OCI-LY3 (cell line): ENCODE data around the gene PON3.

Experiments used
- EZH2phosphoT487 ChIP-seq: fragments of 200-600 bp; shearing (Covaris generic); IDR thresholded peaks from 2 replicates; pipeline ENCODE4 v1.6.1; 2018; ENCODE audit warnings: antibody characterized with exemption, mixed run types, low read depth
- TF ChIP-seq, protein P1 (sequence below): fragments of 200-600, 300-600 bp; sonication (generic); IDR thresholded peaks from 2 replicates; pipeline ENCODE4 v1.5.1; 2014; ENCODE audit warnings: antibody characterized with exemption, low read length, low read depth

DNA sequence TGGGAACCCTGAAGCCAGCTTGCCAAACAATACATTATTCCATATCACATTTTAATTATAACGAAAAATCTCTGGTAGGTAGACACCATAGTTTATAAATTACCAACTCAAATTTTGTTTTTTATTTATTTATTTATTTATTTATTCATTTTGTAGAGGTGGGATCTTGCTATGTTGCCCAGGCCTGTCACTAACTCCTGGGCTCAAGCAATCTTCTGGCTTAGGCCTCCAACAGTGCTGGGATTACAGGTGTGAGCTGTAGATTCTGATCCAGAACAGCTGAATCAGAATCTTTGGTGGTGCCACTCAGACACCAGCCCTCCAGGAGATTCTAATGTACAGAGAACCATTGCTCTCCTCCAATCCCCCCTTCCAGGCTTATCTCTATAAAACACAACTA lies 37.0 kb upstream of the PON3 start:
- TF ChIP-seq, protein P1, sequence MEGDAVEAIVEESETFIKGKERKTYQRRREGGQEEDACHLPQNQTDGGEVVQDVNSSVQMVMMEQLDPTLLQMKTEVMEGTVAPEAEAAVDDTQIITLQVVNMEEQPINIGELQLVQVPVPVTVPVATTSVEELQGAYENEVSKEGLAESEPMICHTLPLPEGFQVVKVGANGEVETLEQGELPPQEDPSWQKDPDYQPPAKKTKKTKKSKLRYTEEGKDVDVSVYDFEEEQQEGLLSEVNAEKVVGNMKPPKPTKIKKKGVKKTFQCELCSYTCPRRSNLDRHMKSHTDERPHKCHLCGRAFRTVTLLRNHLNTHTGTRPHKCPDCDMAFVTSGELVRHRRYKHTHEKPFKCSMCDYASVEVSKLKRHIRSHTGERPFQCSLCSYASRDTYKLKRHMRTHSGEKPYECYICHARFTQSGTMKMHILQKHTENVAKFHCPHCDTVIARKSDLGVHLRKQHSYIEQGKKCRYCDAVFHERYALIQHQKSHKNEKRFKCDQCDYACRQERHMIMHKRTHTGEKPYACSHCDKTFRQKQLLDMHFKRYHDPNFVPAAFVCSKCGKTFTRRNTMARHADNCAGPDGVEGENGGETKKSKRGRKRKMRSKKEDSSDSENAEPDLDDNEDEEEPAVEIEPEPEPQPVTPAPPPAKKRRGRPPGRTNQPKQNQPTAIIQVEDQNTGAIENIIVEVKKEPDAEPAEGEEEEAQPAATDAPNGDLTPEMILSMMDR = no peak
- TF ChIP-seq EZH2phosphoT487 = no peak
